GM18511 (cell line): ENCODE measurements around the gene CR1L.
A peak's percentile ranks its signal among the peaks of the same experiment; 100 is the strongest.
"Not testable (repeated sequence)": the region's sequence is repeated elsewhere in the genome, so short reads cannot be mapped to it uniquely, and the experiment has no call there.

ENCODE experiments used
- ATAC-seq: cut with Tn5 transposase; IDR thresholded peaks from one replicate; pipeline ENCODE4 v1.9.1; 2021; ENCODE audit warnings: mild to moderate bottlenecking, moderate library complexity; ENCODE audit not compliant: unreplicated experiment

Gene CR1L

DNA sequence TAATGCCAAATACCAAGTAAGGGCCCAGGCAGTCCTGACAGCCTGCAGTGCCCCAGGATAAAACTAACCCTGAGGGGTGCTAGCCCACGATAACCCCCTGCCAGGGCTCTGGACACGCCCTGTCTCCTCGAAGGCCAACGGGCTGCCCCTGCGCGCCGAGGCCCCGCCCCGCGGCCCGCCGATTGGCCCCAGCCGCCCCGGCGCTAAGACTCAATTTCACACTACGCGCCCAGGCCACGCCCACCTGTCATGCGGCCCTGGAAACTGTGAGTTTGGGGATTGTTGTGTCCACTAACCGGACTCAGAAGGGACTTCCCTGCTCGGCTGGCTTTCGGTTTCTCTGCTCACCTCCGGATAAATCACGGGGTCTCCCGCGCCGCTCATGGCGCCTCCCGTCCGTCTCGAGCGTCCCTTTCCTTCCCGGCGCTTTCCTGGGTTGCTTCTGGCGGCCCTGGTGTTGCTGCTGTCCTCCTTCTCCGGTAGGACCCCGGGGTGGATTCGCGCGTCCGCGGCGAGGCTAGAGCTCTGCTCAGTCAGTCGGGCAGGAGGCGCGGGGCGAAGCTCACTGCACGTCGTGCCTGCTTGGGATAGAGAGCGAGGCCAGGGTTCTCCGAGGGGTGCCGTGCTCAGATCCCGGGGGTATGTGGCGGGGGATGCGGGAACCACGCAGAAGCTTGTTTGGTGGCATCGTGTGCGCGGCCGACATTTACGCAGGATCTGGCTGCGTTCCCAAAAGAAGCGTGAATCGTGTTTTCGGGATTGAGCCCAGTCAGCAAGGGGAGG lies at the start of gene CR1L:
Gene CR1L (plus strand): TSS at position 282 of the 783 bp plus-strand sequence. CDS start 101 bp downstream, at position 383.
- peak; percentile 87 for ATAC-seq

DNA sequence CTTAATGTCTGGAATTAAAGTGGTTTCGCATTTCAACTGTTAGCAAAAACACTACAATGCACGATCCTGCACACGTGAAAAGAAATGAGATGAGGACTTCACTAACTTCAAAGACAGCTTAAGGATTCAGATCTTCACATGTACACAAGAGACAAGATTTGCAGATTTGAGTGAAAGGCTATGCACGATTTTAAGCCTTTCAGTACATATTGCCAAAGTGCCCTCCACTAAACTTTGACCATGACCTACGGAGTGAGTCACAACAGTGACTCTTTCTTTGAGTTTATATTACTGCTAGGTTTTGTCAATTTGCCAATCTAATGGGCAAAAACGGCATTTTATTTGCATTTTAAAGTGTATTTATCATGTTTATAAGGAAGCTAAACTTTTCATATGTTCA lies 41.2 kb upstream of the CR1L start:
- no peak for ATAC-seq

DNA sequence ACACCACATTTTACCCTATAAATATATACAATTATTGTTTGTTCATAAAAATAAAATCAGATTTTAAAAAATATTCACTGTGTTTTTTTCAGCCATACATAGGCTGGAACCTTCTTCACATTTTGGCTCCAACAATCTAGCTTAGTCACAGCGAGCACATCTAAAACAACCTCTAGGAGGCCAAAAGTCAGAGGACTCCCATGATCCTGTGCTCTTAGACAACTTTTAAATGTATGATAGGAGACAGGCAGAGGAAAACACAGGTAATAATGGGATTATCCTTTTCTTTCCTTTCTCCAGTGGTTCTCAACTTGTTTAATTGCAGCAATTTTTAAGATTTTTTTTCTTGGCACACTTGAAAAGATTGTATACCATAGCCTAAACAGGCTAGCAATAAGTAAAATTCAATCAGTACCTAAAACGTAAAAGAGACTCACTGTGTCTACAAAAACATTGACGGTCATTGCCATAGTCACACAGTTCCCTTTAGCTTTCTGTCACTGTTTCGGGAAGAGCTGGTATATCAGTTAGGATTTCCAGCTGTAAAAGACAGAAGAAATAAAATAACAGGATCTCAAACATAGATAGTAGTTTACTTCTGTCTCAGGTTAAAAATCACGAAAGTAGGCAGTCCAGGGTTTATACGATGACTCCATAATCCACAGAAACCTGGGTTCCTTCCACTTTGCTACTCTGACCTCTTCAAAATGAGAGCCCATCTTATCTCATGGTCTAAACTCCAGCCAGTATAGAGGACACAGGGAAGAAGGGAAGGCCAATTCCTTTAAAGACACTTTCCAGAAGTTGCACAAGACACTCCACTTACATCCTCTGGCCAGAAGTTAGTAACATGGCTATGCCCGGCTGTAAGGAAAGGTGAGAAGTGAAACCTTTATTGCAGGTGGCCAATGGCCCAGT lies 39.2 kb upstream of the CR1L start:
- no peak for ATAC-seq

DNA sequence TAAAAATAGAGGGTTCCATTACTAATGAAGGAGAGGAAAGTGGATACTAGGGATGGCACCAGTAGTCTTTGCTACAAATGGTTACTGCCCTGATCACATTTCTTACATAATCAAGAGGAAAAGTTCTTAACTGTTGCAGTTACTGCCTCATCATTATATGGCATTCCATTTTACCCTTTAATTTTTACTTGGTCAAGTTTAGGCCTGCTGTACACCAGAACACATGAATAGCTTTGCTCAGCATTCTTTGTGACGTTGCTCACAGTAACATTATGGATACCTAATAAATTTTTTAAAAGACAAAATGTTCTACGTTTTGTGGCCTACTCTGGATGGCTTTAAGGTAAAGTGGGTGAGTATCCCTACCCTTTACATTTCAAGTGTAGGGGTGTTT lies 38.6 kb upstream of the CR1L start:
- no peak for ATAC-seq

DNA sequence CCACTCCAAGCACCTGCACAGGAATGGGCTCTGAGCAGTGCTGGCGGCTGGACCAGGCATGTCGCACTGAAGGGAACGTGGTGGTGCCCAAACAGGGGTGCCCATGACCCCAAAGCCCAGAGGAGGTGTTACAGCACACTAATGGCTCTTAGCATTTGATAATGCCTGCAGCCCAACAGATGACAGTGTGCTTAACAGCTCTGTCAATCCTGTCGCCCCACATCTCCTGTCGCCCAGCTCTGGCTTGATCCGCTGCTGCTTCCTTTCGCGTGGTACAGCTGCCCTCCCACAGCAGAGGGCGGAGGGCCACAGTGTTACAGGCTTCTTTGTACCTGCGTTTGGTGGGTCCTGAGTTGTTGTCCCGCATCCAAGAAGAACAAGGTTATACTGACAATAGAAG lies 32.2 kb upstream of the CR1L start:
- ATAC-seq = no peak

DNA sequence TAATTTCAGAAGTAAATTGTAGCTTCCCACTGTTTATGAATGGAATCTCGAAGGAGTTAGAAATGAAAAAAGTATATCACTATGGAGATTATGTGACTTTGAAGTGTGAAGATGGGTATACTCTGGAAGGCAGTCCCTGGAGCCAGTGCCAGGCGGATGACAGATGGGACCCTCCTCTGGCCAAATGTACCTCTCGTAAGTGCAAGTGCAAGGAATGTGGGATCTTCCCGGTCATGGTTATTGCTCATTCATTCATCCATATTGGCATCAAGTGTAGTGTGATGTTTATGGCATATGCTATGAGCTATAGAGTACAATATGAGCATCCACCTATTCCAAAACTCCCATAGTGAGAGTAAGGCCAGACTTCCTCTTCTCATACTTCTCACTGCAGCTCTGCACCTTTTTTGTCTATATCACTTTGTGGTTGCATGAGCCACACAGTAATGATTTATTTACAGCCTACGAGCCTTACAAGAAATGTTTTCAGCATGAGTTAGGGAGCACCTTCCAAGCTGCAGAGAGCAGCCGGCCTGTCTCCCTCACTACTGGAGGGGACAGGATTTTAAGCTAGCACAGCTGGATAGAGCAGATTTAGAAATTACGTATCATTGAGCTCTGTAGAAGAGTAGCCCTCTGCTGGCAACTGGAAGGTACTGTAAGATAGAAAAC lies 24.9 kb upstream of the CR1L start:
- peak; percentile 95 for ATAC-seq

DNA sequence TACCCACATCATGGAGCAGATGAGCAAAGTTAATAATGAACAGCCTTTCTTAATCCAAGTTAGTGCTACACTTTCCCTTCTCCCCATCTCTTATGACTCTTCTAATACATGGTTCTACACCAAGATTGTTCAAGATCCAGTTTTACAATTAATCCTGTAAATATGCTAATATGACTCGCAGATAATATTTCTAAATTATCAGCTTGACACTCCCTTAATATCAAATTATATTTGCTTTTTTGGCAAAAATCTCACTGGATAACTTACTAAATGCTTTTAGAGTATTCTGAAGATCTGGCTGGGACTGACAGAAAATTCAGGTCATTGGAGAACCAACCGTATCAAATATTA lies 24.4 kb upstream of the CR1L start:
- no peak for ATAC-seq

DNA sequence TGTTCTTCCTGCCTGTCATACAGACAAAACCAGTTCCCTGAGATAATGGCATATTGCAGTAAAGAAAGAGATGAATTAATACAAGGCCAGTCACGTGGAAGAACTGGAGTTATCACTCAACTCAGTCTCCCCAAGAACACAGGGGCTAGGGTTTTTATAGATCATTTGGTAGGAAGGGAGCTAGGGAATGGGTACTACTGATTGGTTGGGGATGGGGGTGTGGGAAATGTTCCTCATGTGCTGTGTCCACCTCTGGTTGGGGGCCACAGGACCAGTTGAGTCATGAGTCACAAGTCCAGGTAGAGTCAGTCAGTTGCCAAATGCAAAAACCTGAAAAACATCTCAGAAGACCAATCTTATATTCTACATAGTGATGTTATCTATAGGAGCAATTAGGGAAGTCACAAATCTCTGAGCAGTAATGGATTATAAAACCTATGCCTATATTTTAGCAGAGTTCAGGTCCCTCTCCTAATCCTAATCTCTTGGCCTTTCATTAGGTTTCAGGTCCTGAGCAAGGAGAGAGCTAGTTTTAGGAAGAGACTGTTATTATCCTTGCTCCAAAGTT lies 19.3 kb upstream of the CR1L start:
- not testable (repeated sequence) for ATAC-seq

DNA sequence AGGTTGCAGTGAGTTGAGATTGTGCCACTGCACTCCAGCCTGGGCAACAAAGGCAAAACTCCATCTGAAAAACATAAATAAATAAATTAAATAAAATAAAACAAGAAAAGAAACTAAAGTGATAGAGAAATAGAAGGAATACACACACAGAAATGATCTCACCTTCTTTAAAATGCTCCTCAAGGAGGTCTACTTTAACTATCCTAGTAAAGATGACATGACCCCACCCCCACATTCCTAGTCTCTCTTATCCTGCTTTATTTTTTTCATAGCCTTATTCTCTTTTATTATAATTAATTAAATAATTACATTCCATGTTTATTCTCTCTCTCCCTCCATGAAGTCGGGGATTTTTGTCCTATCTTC lies 18.0 kb upstream of the CR1L start:
- no peak for ATAC-seq

DNA sequence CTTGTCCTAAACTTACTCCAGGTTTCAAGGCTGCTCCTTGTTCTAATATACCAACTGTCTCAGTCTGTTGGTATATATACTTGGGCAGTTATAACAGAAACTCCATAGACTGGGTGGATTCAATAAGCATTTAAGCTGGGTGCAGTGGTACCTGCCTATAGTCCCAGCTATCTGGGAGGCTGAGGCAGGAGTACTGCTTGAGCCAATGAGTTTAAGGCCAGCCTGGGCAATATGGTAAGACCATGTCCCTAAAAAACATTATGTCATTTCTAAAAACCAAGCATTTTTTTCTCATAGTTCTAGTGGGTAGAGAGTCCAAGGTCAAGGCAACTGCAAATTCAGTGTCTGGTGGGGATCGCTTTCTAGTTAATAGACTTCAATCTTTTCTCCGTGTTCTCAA lies 17.4 kb upstream of the CR1L start:
- ATAC-seq = no peak

DNA sequence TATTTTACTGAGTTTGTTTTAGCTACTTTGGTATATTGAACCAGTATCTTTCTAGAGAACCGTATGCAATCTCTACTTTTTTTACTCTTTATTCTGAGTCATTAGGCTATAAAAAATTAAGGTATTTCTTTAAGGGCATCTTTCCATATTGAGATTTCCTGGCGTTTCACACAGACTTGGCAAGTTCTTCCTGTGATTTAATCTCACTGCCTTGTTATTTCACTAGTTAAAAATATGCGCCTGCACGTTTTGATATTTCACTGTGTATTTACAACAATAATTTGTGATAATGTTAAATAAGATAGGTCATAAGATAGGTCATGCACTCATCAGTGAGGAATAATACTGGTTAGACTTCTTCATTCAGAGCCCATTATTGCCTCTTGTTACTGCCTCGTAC lies 16.2 kb upstream of the CR1L start:
- no peak for ATAC-seq

DNA sequence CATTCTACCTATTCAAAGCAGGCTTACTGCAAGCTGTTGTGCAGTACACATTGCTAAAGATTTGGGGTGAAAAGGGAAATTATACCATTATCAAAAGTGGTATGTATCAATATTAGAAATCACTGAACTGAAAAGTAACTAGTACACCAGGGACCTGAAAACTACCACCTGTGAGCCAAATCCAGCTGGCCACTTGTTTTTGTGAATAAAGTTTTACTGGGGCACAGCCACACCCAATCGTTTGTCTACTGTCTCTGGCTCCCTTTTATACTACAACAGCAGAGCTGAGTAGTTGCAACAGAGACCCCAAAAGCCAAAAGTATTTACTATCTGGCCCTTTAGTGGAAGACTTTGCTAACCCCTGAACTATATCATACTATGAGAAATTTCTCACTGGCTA lies 13.8 kb upstream of the CR1L start:
- ATAC-seq = no peak

DNA sequence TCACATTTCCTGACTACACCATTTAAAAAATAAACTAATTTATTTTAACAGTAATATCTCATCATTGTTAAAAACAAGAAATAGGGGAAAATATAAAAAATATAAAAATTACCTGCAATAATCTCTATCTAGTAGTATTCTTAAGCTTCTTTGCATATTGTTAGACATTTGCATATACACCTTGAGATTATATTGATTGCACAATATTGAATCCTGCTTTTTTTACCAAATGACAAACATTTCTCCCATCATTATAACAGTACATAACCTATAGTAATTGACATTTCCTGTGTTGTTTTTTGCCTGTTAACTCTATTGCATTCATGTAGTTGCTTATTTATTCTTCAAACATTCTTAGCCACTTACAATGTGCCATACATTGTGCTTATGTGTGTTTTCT lies 11.7 kb upstream of the CR1L start:
- no peak for ATAC-seq

DNA sequence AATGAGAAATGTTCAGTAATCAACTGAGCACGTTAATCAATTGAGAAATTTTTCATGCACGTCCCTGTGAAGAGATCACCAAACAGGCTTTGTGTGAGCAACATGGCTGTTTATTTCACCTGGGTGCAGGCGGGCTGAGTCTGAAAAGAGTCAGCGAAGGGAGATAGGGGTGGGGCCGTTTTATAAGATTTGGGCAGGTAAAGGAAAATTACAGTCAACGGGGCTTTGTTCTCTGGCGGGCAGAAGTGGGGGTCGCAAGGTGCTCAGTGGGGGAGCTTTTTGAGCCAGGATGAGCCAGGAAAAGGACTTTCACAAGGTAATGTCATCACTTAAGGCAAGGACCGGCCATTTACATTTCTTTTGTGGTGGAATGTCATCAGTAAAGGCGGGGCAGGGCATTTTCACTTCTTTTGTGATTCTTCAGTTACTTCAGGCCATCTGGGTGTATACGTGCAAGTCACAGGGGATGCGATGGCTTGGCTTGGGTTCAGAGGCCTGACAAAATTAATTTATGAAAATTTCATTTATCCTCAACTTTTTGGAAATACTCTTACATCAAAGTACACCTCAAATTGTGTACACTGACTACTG lies 11.1 kb upstream of the CR1L start:
- ATAC-seq = not testable (repeated sequence)

DNA sequence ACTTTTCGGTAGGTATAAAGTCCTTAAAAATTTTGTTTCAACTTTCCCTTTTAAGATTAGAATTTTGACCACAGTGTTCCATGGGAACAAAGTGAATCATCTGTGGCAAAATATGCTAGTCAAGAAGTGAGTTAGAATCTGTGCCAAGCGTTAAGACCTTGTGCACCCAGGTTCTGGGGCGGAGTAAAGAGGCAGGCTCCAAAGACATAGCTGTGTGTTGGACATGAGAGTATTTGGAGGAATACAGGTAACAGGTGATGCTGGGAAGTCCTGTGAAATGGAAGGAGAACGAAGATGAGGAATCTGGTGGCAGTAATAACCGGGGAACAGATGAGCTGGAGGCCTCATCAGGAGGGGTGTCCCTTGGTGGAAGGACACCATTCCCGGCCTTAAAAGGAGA lies 10.6 kb upstream of the CR1L start:
- not testable (repeated sequence) for ATAC-seq

DNA sequence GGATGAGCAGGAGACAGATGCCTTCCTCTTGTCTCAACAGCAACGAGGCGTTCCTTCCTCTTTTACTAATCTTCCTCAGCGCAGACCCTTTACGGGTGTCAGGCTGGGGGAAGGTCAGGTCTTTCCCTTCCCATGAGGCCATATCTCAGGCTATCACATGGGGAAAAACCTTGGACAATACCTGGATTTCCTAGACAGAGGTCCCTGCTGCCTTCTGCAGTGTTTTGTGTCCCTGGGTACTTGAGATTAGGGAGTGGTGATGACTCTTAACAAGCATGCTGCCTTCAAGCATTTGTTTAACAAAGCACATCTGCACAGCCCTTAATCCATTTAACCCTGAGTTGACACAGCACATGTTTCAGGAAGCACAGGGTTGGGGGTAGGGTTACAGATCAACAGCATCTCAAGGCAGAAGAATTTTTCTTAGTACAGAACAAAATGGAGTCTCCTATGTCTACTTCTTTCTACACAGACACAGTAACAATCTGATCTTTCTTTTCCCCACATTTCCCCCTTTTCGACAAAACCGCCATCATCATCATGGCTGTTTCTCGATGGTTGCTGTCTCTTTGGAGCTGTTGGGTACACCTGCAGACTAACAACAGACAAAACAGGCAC lies 9.3 kb upstream of the CR1L start:
- not testable (repeated sequence) for ATAC-seq

DNA sequence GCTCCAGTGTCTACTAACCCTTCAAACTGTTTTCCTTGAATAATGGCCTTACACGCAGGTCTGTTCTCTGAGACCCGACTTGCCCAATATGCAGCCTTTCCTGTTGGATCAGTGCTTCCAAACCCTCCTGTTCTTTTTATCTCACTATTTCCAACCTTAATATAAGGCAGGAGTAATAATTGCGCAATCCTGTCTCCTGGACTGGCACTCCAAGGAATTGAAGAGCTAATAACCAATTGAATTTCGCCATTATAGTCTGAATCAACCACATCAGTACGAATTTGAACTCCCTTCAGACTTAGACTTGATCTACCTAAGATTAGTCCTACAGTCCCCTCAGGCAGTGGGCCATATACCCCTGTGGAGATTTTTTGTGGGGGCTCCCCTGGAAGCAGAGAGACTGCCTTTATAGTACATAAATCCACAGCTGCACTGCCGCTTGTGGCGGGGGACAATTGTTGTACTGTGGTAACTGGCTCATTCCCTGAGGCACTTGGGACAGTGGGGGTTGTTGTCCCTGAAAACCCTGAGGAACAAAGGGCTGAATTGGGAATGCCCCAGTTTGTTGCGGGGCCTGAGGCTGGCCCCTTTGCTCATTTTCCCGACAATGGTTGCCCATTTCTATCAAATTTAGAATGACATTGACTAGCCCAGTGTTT lies 6.3 kb upstream of the CR1L start:
- not testable (repeated sequence) for ATAC-seq

DNA sequence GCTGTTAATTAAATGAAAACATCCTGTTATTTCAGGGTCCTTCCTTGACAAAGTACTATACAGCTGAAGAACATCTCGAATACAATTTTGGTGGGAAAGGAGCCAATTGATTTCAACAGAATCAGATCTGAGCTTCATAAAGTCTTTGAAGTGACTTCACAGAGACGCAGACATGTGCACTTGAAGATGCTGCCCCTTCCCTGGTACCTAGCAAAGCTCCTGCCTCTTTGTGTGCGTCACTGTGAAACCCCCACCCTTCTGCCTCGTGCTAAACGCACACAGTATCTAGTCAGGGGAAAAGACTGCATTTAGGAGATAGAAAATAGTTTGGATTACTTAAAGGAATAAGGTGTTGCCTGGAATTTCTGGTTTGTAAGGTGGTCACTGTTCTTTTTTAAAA lies 5.6 kb upstream of the CR1L start:
- ATAC-seq = not testable (repeated sequence)

DNA sequence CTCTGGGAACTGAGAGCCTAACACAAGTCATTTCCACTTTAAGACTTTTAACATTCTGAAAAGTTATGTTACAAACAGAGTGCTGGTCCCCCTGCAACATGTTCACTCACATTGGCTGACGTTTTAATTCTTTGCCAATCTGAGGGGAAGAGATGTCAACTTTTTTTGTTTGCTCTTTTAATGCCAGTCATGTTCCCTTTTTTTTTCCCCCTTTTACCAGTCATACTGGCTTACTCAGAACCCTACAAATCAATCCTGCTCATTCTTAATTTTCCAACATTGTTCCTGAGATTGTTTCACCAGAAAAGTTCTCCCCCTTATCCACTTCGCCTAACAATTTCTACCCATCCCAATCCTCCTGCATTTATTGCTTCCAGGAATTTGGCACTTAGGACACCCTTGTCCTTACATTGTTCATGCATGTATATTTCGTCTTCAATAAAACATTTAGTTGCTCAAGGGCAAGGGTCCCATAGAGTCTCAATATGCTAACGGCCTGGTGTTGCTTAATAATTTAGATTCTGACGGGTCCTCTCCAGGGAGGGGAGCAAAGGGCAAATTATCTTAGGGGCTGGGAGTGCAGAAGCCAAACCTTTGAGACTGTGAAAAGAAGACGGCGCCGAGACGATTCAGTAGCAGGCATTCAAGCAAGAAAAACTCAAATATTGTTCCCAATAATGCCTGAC lies 624 bp upstream of the CR1L start:
- peak; percentile 19 for ATAC-seq
